H1 (cell line): Measurements from ENCODE around the gene FOXD2. TPM values are rescaled to one million over a fixed set of nuclear protein-coding genes. Genes with fewer than 3 reads are reported as not detected.

Experiments used
- CTCF ChIA-PET: fragments of 300-600 bp; sonication (Branson Sonifier 250); formaldehyde crosslinking; loops from one replicate; lab custom pipeline; 2021; ENCODE audit not compliant: partially characterized antibody; lab: Charles Lee
- POLR2A ChIA-PET: fragments of 300-600 bp; sonication (Branson Sonifier 250); formaldehyde crosslinking; loops from one replicate; lab custom pipeline; 2021; ENCODE audit warnings: inconsistent platforms; ENCODE audit not compliant: partially characterized antibody; lab: Charles Lee
- DNase-seq, 2 experiments: peaks; one replicate each; pipeline versions ENCODE4 v3.0.0 to v3.0.0-alpha.2; 2010 to 2022; ENCODE audit warnings: low spot score in 2 of 2, low read depth in 1 of 2, mixed read lengths in 1 of 2
- FAIRE-seq: peaks from 2 replicates; lab custom pipeline; 2011; peaks lifted over from hg19 to GRCh38; lab: Jason Lieb, UNC
- H2AFZ ChIP-seq: 2 replicates; pipeline ENCODE4 v1.8.1; 2012; ENCODE audit warnings: low read length, inconsistent platforms
- H2AK5ac ChIP-seq: 2 replicates; pipeline ENCODE4 v1.6.1; 2013; ENCODE audit warnings: low read depth, low read length
- H2BK120ac ChIP-seq: replicated peaks from 2 replicates; pipeline ENCODE3; 2013; ENCODE audit warnings: low read depth, low read length, inconsistent platforms
- H2BK12ac ChIP-seq: 2 replicates; pipeline ENCODE4 v1.6.1; 2013; ENCODE audit warnings: low read depth, low read length
- H2BK15ac ChIP-seq: 2 replicates; pipeline ENCODE4 v1.6.1; 2013; ENCODE audit warnings: low read length
- H2BK20ac ChIP-seq: 2 replicates; pipeline ENCODE4 v1.6.1; 2013; ENCODE audit warnings: low read length
- H2BK5ac ChIP-seq: 2 replicates; pipeline ENCODE4 v1.6.1; 2013; ENCODE audit warnings: low read depth, low read length
- H3K14ac ChIP-seq: 2 replicates; pipeline ENCODE4 v1.6.1; 2013; ENCODE audit warnings: inconsistent platforms; ENCODE audit not compliant: insufficient read length
- H3K18ac ChIP-seq: 2 replicates; pipeline ENCODE4 v1.6.1; 2013; ENCODE audit warnings: low read length; ENCODE audit errors: extremely low read depth
- H3K23ac ChIP-seq: 2 replicates; pipeline ENCODE4 v1.6.1; 2013; ENCODE audit warnings: inconsistent platforms; ENCODE audit not compliant: insufficient read length
- H3K23me2 ChIP-seq: 2 replicates; pipeline ENCODE4 v1.6.1; 2013; ENCODE audit warnings: low read depth, low read length
- H3K27ac ChIP-seq: 2 replicates; pipeline ENCODE4 v1.6.1; 2011; ENCODE audit warnings: low read depth, low read length, inconsistent platforms
- H3K27me3 ChIP-seq, 4 experiments: replicated peaks in 1 of 4; 1 replicate in 1 of 4; 2 replicates in 3 of 4; pipeline versions ENCODE4 v1.6.1 to v1.8.1; 2011 to 2013; ENCODE audit warnings: low read length in 3 of 4, mild to moderate bottlenecking in 3 of 4, inconsistent platforms in 2 of 4, mixed read lengths in 2 of 4, moderate library complexity in 1 of 4; ENCODE audit not compliant: control insufficient read depth in 3 of 4, insufficient read depth in 3 of 4; ENCODE audit errors: extremely low read depth in 1 of 4
- H3K36me3 ChIP-seq, 4 experiments: 2 replicates each; pipeline versions ENCODE4 v1.6.1 to v1.8.1; 2011 to 2013; ENCODE audit warnings: mild to moderate bottlenecking in 4 of 4, low read length in 3 of 4, moderate library complexity in 2 of 4, control low read depth in 1 of 4, inconsistent platforms in 1 of 4; ENCODE audit not compliant: insufficient read depth in 4 of 4, control insufficient read depth in 2 of 4
- H3K4ac ChIP-seq: replicated peaks from 2 replicates; pipeline ENCODE3; 2013; ENCODE audit warnings: low read length, low read depth, mixed read lengths, inconsistent platforms; ENCODE audit not compliant: insufficient read length
- H3K4me1 ChIP-seq, 4 experiments: replicated peaks in 1 of 4; 1 replicate in 1 of 4; 2 replicates in 3 of 4; pipeline versions ENCODE4 v1.6.1 to v1.8.1; 2011 to 2013; ENCODE audit warnings: low read length in 3 of 4, inconsistent platforms in 2 of 4, mixed read lengths in 1 of 4; ENCODE audit not compliant: insufficient read depth in 4 of 4, control insufficient read depth in 3 of 4
- H3K4me2 ChIP-seq, 2 experiments: 2 replicates each; pipeline versions ENCODE4 v1.6.1 to v1.8.1; 2011 to 2013; ENCODE audit warnings: low read depth in 2 of 2, low read length in 2 of 2, control low read depth in 1 of 2, inconsistent platforms in 1 of 2, mild to moderate bottlenecking in 1 of 2; ENCODE audit not compliant: insufficient read depth in 1 of 2
- H3K4me3 ChIP-seq, 4 experiments: fragments of 200-600, 300-600 bp in 1 of 4; sonication (generic), shearing (Covaris generic), sonication (Bioruptor Twin) in 1 of 4; 2 replicates each; pipeline versions ENCODE4 v1.5.1 to v1.8.1; 2011 to 2016; ENCODE audit warnings: low read length in 4 of 4, low read depth in 3 of 4, control low read depth in 2 of 4, inconsistent platforms in 2 of 4, mild to moderate bottlenecking in 2 of 4, mixed read lengths in 1 of 4, moderate library complexity in 1 of 4; ENCODE audit not compliant: insufficient read depth in 2 of 4; ENCODE audit errors: extremely low read depth in 1 of 4
- H3K56ac ChIP-seq: replicated peaks from 2 replicates; pipeline ENCODE3; 2013; ENCODE audit warnings: low read depth, mild to moderate bottlenecking, mixed read lengths, low read length, inconsistent platforms; ENCODE audit not compliant: insufficient read length
- H3K79me1 ChIP-seq: 2 replicates; pipeline ENCODE4 v1.6.1; 2013; ENCODE audit warnings: low read depth, low read length, control low read depth
- H3K79me2 ChIP-seq, 2 experiments: 2 replicates each; pipeline versions ENCODE4 v1.6.1 to v1.8.1; 2012 to 2013; ENCODE audit warnings: low read length in 2 of 2, mild to moderate bottlenecking in 2 of 2, inconsistent platforms in 1 of 2; ENCODE audit not compliant: insufficient read depth in 2 of 2, control insufficient read depth in 1 of 2
- H3K9ac ChIP-seq, 4 experiments: replicated peaks in 1 of 4; 1 replicate in 1 of 4; 2 replicates in 3 of 4; pipeline versions ENCODE4 v1.6.1 to v1.8.1; 2011 to 2013; ENCODE audit warnings: low read depth in 3 of 4, low read length in 3 of 4, control low read depth in 2 of 4, mild to moderate bottlenecking in 2 of 4, moderate library complexity in 2 of 4, inconsistent platforms in 1 of 4; ENCODE audit errors: extremely low read depth in 1 of 4
- H3K9me3 ChIP-seq, 2 experiments: 2 replicates each; pipeline versions ENCODE4 v1.6.1 to v1.8.1; 2012 to 2013; ENCODE audit warnings: mild to moderate bottlenecking in 2 of 2, moderate library complexity in 2 of 2, control low read depth in 1 of 2, inconsistent platforms in 1 of 2, low read depth in 1 of 2, low read length in 1 of 2, mixed read lengths in 1 of 2; ENCODE audit not compliant: insufficient read depth in 2 of 2
- H4K20me1 ChIP-seq, 2 experiments: replicated peaks in 1 of 2; 2 replicates each; pipeline versions ENCODE3 to v1.8.1; 2011 to 2013; ENCODE audit warnings: inconsistent platforms in 2 of 2, low read length in 2 of 2, mild to moderate bottlenecking in 1 of 2; ENCODE audit not compliant: insufficient read depth in 2 of 2, control insufficient read depth in 1 of 2
- H4K5ac ChIP-seq: 2 replicates; pipeline ENCODE4 v1.6.1; 2013; ENCODE audit warnings: low read length, low read depth, mixed read lengths, inconsistent platforms; ENCODE audit not compliant: insufficient read length
- H4K8ac ChIP-seq: 2 replicates; pipeline ENCODE4 v1.8.0; 2013; ENCODE audit warnings: mild to moderate bottlenecking, moderate library complexity, low read length, inconsistent platforms; ENCODE audit not compliant: insufficient read depth; ENCODE audit errors: extremely low read depth
- H4K91ac ChIP-seq: replicated peaks from 2 replicates; pipeline ENCODE3; 2013; ENCODE audit warnings: low read length, mixed read lengths, inconsistent platforms; ENCODE audit not compliant: insufficient read length
- PHF8 ChIP-seq: fragments of 200-600 bp; sonication (generic); conservative IDR thresholded peaks from 2 replicates; pipeline ENCODE4 v1.7.1; 2012; ENCODE audit warnings: low read depth, mild to moderate bottlenecking, inconsistent platforms, low read length, moderate library complexity
- RNF2 ChIP-seq: fragments of 200-900, 300-1000 bp; sonication (generic); IDR thresholded peaks from 2 replicates; pipeline ENCODE4 v1.7.1; 2016; ENCODE audit warnings: borderline replicate concordance, low read depth, mild to moderate bottlenecking, antibody characterized with exemption, low read length; ENCODE audit not compliant: poor library complexity, severe bottlenecking; ENCODE audit errors: missing control alignments
- SIN3A ChIP-seq, 2 experiments: IDR thresholded peaks in 1 of 2; conservative IDR thresholded peaks in 1 of 2; 2 replicates each; pipeline ENCODE4 v1.6.1; 2011 to 2012; ENCODE audit warnings: low read length in 2 of 2, improper control_type of control experiment in 1 of 2, low read depth in 1 of 2, mild to moderate bottlenecking in 1 of 2
- SP1 ChIP-seq: IDR thresholded peaks from 2 replicates; pipeline ENCODE4 v1.6.1; 2011; ENCODE audit warnings: low read depth, low read length
- TEAD4 ChIP-seq: IDR thresholded peaks from 2 replicates; pipeline ENCODE4 v1.6.1; 2012; ENCODE audit warnings: low read depth, low read length, inconsistent platforms, mixed read lengths
- WGBS, 2 experiments: shearing (Covaris generic) in 1 of 2; methylation state at CpG; one replicate each; pipeline versions ENCODE4 v1.1.6 to v1.1.7; 2013 to 2015; ENCODE audit warnings: low lambda C conversion rate in 2 of 2, mixed read lengths in 2 of 2, inconsistent platforms in 1 of 2, low coverage in 1 of 2, missing lambda C conversion rate in 1 of 2; ENCODE audit not compliant: insufficient replicate concordance in 2 of 2, insufficient coverage in 1 of 2, insufficient read length in 1 of 2; ENCODE audit errors: extremely low coverage in 1 of 2, missing lambda C conversion rate in 1 of 2; 5-methylcytosine and 5-hydroxymethylcytosine counted together
- polyA plus RNA-seq, 7 experiments: library from polyadenylated mRNA; depleted of rRNA in 3 of 7; stranded (reverse) in 5 of 7; unstranded in 2 of 7; fragments of >200 nt in 5 of 7; fragments of 200-250 nt in 2 of 7; gene quantifications; 1 replicate in 5 of 7; 2 replicates in 1 of 7; 4 replicates in 1 of 7; pipeline versions ENCODE4 v1.2.1 to v1.2.3, GENCODE V29; 2011 to 2013; ENCODE audit warnings: missing spikeins in 2 of 7, mixed read lengths in 2 of 7
- total RNA-seq: library from RNA; stranded (reverse); fragmentation: NEBNext Ultra II Directional; extraction: Animal tissue kit (Norgen Biotek cat#: 25700); gene quantifications from 2 replicates; pipeline ENCODE4 v1.2.1, GENCODE V29; 2021

FOXD2 gene
- total and polyA plus RNA-seq, 2 of the 8 experiments (the other 6 are each of a cell fraction or from before 2014, with no cell fraction given) = not detected

DNA sequence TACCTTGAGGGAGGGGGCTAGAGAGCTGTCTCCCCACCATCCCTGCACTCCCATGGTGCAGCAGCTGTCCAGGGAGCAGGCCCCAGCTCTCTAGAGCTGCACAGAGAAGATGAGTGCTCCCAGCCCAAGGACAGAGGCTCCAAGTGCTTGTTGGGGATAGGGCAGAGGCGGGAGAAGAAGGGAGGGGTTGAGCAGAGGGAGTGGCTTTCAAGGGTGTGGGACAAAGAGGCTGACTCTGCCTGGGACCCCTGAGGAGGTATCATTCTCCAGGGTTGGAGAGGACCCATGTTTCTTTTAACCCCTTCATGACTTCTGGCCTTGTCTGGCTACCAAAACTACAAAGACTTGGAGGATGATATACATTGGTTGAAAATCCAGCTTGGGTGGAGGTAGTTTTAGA, 14.6 kb downstream of the FOXD2 start:
- ChIA-PET POLR2A (interaction anchor here (1.4 kb wide), 1 partner anchor 9 kb away, joined by 4 read pairs; no protein-coding TSS in a partner anchor), CTCF (interaction anchor here (0.6 to 3.3 kb wide), 17 partner anchors 9 to 258 kb away, joined by 3 to 14 read pairs (median 3); partner anchors contain the start of gene FOXD2)
- WGBS, 2 experiments = 46% methylated on average over 1 of the region's 1 CpG; no CpG with 5 or more reads in 1 of the 2 experiments
- Histone ChIP-seq H2BK20ac (no peak overlapping the region), H3K14ac (no peak overlapping the region), H3K23me2 (0 out of 2 replicates have a peak, but pooled peaks cover 1% of the 10 kb centered on the region), H3K36me3 (no peaks in the 10 kb centered on the region), H3K4me1 (peaks cover 0 to 14% (median 8%) of the 10 kb centered on the region in 4 experiments; a peak in 6 of 7 replicates), H3K9me3 (0 out of 4 replicates have a peak, but pooled peaks cover 0 to 5% of the 10 kb centered on the region in 2 experiments), H3K27me3 (peaks cover 42 to 50% (median 48%) of the 10 kb centered on the region in 4 experiments), H2BK15ac (no peak overlapping the region), H3K18ac (no peak overlapping the region), H3K4ac (no peak overlapping the region), H3K9ac (no peak overlapping the region), H2BK12ac (no peak overlapping the region), H2BK5ac (no peak overlapping the region), H2AFZ (no peak overlapping the region; the same call in 1 of the 2 replicates), H3K4me2 (no peak overlapping the region; a peak in 1 of 4 replicates), H3K23ac (no peak overlapping the region), H3K4me3 (no peak overlapping the region), H3K56ac (no peak overlapping the region), H4K91ac (no peak overlapping the region), H4K5ac (no peak overlapping the region), H2BK120ac (no peak overlapping the region), H3K79me2 (no peaks in the 10 kb centered on the region), H2AK5ac (no peak overlapping the region), H4K20me1 (peaks cover 2 to 6% of the 10 kb centered on the region in 2 experiments), H4K8ac (no peak overlapping the region), H3K79me1 (no peaks in the 10 kb centered on the region)
- FAIRE-seq (no peak), DNase-seq (no peak)
- TF ChIP-seq SP1 (no peak), TEAD4 (no peak), PHF8 (no peak), SIN3A (conservative IDR thresholded peaks at IDR 0.05 in 1 of 2, IDR thresholded peaks at IDR 0.05 in 1 of 2; ENCODE audit: low read depth in 1 of 2, low read length in 2 of 2) (no peak), RNF2 (no peak)
- TF ChIP-seq, all 59 proteins: peak for 0
- no peak overlapping the region for H3K27ac ChIP-seq
